Measurements from ENCODE around the gene OR1F1.

DNA sequence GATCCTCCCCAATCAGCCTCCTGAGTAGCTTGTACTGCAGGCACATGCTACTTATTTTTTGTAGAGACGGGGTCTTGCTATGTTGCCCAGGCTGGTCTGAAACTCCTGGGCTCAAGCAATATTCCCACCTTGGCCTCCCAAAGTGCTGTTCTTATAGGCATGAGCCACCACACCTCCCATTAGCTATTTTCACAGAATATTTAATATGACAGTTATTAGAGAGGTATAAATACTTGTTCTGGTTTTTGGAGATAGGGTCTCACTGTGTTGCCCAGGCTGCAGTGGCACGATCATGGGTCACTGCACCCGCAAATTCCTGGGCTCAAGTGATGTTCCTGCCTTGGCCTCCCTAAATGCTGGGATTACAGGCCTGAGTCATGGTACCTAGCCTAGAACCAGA is 32.0 kb upstream of the OR1F1 start:
- TF ChIP-seq, protein P1, sequence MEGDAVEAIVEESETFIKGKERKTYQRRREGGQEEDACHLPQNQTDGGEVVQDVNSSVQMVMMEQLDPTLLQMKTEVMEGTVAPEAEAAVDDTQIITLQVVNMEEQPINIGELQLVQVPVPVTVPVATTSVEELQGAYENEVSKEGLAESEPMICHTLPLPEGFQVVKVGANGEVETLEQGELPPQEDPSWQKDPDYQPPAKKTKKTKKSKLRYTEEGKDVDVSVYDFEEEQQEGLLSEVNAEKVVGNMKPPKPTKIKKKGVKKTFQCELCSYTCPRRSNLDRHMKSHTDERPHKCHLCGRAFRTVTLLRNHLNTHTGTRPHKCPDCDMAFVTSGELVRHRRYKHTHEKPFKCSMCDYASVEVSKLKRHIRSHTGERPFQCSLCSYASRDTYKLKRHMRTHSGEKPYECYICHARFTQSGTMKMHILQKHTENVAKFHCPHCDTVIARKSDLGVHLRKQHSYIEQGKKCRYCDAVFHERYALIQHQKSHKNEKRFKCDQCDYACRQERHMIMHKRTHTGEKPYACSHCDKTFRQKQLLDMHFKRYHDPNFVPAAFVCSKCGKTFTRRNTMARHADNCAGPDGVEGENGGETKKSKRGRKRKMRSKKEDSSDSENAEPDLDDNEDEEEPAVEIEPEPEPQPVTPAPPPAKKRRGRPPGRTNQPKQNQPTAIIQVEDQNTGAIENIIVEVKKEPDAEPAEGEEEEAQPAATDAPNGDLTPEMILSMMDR (IDR thresholded peaks at IDR 0.05) = no peak
- no peak for TF ChIP-seq POLR2A (IDR thresholded peaks at IDR 0.05)

Data from stomach (tissue), 4 donors.